GM11168 (cell line): ENCODE measurements around the gene IBTK.

Experiments used
- in situ Hi-C: fragments of 300-500 bp; cut with MboI; formaldehyde crosslinking; loops from one replicate; pipeline ENCODE4 v1.12.0; 2022; ENCODE audit warnings: low sequenced_read_pairs; ENCODE audit not compliant: unreplicated experiment

The IBTK gene

GRCh38 chr6:82123632-82124031 lies 123.9 kb downstream of the IBTK start:
- in situ Hi-C loops: no loop called here
